IMR-90 (cell line): ENCODE results near the gene NHEJ1.

ENCODE experiments used
- BHLHE40 ChIP-seq: fragments of 150-350 bp; IDR thresholded peaks from 2 replicates; pipeline ENCODE4 v1.6.1; 2016; ENCODE audit warnings: mild to moderate bottlenecking, low read depth, low read length
- CEBPB ChIP-seq: IDR thresholded peaks from 2 replicates; pipeline ENCODE4 v1.6.1; 2012; ENCODE audit warnings: low read depth, low read length, improper control_type of control experiment
- CHD1 ChIP-seq: IDR thresholded peaks from 2 replicates; pipeline ENCODE4 v1.6.1; 2012; ENCODE audit warnings: low read depth, low read length, improper control_type of control experiment
- FOS ChIP-seq: fragments of 150-350 bp; IDR thresholded peaks from 2 replicates; pipeline ENCODE4 v1.6.1; 2016; ENCODE audit warnings: low read depth, low read length
- MAFK ChIP-seq: IDR thresholded peaks from 2 replicates; pipeline ENCODE4 v1.6.1; 2012; ENCODE audit warnings: low read depth, low read length, improper control_type of control experiment
- MAZ ChIP-seq: IDR thresholded peaks from 2 replicates; pipeline ENCODE4 v1.6.1; 2012; ENCODE audit warnings: low read depth, mild to moderate bottlenecking, low read length, improper control_type of control experiment, moderate library complexity, borderline replicate concordance
- NFE2L2 ChIP-seq: fragments of 150-350 bp; IDR thresholded peaks from 2 replicates; pipeline ENCODE4 v1.6.1; 2016; ENCODE audit warnings: low read depth, mild to moderate bottlenecking, low read length
- POLR2A ChIP-seq: IDR thresholded peaks from 2 replicates; pipeline ENCODE4 v1.6.1; 2012; ENCODE audit warnings: mild to moderate bottlenecking, low read depth, low read length
- RAD21 ChIP-seq: IDR thresholded peaks from 2 replicates; pipeline ENCODE4 v1.6.1; 2012; ENCODE audit warnings: low read length, improper control_type of control experiment
- RCOR1 ChIP-seq: IDR thresholded peaks from 2 replicates; pipeline ENCODE4 v1.6.1; 2012; ENCODE audit warnings: mild to moderate bottlenecking, low read length, improper control_type of control experiment; ENCODE audit not compliant: insufficient replicate concordance
- SMC3 ChIP-seq: fragments of 150-350 bp; IDR thresholded peaks from 2 replicates; pipeline ENCODE4 v1.6.1; 2016; ENCODE audit warnings: low read depth, mild to moderate bottlenecking, antibody characterized with exemption, low read length, moderate library complexity
- TF ChIP-seq, protein P1 (sequence below): conservative IDR thresholded peaks from 2 replicates; pipeline ENCODE4 v1.5.1; 2012; ENCODE audit warnings: mild to moderate bottlenecking, low read depth, low read length, improper control_type of control experiment
- TF ChIP-seq, protein P2 (sequence below): fragments of 150-350 bp; IDR thresholded peaks from 2 replicates; pipeline ENCODE4 v1.6.1; 2017; ENCODE audit warnings: mild to moderate bottlenecking, antibody characterized with exemption, low read length, low read depth

DNA sequence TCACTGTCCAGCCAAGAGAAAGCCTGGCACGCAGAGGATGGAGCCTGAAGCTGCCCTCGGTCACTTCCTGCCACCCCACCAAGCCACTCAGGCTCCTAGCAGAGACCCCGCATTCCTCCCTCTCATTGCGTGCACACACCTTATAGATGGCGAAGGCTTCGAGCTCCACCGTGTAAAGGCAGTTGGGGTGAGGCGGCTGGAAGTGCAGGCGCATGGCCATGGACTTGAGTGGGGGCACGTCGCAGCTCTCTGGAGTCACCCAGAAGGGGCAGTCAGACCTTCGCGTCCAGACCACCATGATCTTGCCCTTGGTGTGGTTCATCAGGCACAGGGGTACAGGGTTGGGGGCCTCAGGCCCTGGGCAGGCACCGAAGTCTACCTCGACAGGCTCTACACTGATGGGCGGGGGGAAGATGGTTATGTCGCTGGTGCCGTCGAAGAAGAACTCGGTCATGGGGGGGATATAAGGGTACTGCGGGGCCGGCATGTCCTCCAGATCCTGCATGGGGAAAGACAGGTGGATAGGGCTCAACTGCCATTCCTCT is 133.0 kb downstream of the NHEJ1 start:
- TF ChIP-seq CEBPB (no peak), POLR2A (no peak), SMC3 (no peak), MAZ (no peak), FOS (no peak), RAD21 (no peak), RCOR1 (no peak), BHLHE40 (no peak), CHD1 (no peak), MAFK (no peak), NFE2L2 (no peak)
- TF ChIP-seq, protein P1, sequence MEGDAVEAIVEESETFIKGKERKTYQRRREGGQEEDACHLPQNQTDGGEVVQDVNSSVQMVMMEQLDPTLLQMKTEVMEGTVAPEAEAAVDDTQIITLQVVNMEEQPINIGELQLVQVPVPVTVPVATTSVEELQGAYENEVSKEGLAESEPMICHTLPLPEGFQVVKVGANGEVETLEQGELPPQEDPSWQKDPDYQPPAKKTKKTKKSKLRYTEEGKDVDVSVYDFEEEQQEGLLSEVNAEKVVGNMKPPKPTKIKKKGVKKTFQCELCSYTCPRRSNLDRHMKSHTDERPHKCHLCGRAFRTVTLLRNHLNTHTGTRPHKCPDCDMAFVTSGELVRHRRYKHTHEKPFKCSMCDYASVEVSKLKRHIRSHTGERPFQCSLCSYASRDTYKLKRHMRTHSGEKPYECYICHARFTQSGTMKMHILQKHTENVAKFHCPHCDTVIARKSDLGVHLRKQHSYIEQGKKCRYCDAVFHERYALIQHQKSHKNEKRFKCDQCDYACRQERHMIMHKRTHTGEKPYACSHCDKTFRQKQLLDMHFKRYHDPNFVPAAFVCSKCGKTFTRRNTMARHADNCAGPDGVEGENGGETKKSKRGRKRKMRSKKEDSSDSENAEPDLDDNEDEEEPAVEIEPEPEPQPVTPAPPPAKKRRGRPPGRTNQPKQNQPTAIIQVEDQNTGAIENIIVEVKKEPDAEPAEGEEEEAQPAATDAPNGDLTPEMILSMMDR, result no peak
- TF ChIP-seq, protein P2, sequence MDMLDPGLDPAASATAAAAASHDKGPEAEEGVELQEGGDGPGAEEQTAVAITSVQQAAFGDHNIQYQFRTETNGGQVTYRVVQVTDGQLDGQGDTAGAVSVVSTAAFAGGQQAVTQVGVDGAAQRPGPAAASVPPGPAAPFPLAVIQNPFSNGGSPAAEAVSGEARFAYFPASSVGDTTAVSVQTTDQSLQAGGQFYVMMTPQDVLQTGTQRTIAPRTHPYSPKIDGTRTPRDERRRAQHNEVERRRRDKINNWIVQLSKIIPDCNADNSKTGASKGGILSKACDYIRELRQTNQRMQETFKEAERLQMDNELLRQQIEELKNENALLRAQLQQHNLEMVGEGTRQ, result no peak
